ENCODE results near the gene IL3RA.
"Not testable (repeated sequence)": the region's sequence is repeated elsewhere in the genome, so short reads cannot be mapped to it uniquely, and the experiment has no call there.

GRCh38 chrX:1297591-1297990, 39.0 kb upstream of the IL3RA start:
- TF ChIP-seq, protein P1, sequence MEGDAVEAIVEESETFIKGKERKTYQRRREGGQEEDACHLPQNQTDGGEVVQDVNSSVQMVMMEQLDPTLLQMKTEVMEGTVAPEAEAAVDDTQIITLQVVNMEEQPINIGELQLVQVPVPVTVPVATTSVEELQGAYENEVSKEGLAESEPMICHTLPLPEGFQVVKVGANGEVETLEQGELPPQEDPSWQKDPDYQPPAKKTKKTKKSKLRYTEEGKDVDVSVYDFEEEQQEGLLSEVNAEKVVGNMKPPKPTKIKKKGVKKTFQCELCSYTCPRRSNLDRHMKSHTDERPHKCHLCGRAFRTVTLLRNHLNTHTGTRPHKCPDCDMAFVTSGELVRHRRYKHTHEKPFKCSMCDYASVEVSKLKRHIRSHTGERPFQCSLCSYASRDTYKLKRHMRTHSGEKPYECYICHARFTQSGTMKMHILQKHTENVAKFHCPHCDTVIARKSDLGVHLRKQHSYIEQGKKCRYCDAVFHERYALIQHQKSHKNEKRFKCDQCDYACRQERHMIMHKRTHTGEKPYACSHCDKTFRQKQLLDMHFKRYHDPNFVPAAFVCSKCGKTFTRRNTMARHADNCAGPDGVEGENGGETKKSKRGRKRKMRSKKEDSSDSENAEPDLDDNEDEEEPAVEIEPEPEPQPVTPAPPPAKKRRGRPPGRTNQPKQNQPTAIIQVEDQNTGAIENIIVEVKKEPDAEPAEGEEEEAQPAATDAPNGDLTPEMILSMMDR (optimal IDR thresholded peaks at IDR 0.05 in 1 of 3, IDR thresholded peaks at IDR 0.05 in 1 of 3, conservative IDR thresholded peaks at IDR 0.05 in 1 of 3; ENCODE audit: extremely low read depth in 1 of 3, insufficient read depth in 2 of 3, low read length in 3 of 3): not testable (repeated sequence)
- not testable (repeated sequence) for TF ChIP-seq EZH2 (IDR thresholded peaks at IDR 0.05; ENCODE audit: low read length)
